T47D (cell line): Measurements from ENCODE around the gene NMNAT2.

Source experiments
- DNase-seq, 2 experiments: peaks; one replicate each; pipeline versions ENCODE4 v3.0.0 to v3.0.0-alpha.2; 2011 to 2012; ENCODE audit warnings: low read depth in 1 of 2, low spot score in 1 of 2
- JUND ChIP-seq: IDR thresholded peaks from 2 replicates; pipeline ENCODE4 v1.6.1; 2012; ENCODE audit warnings: low read depth
- in situ Hi-C: cut with HindIII; loops from 2 replicates; pipeline ENCODE4 v1.10.0; 2016; ENCODE audit warnings: low sequenced_read_pairs, low pct_unique_long_range_greater_than_20kb

The NMNAT2 gene

GRCh38 chr1:183313063-183313462, 105.1 kb downstream of the NMNAT2 start:
- no peak for TF ChIP-seq JUND
- DNase-seq: no peak
- in situ Hi-C loops: no loop called here

DNA sequence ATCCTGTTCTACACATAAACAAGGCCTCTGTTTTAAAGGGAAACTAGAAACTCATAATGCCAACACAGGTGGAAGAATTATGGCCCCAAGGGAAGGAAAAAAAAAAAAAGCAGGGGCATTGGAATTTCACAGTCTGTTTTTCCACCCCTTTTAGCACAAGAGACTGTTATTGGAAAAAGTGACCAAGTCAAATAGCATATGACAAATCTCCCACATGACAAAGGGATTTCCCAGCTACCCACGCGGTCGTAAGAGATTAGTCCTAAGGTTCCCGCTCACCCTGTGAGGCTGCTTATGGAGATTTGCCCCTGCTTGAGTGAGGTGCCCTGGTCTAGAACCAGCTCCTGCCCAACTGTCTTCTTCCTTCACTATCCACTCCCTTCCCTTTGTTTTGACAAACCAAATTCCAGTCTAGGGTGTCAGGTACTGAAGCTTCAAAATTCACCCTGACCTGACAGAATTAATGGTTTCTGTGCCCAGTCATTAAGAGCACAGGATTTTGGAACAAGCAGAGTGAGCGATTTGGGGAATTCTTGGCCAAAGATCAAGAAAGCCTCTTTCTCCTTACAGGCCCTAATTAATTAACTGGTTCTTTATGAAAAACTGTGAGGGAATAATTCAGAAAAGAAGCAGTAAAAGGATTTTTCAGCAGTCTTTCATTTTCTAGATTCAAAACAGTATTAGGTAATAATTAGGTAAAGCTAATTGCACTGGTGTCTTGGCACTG, 107.3 kb downstream of the NMNAT2 start:
- TF ChIP-seq JUND: no peak
- peak in 1 of 2 experiments; percentile 63 for DNase-seq
- in situ Hi-C loops: no loop called here

GRCh38 chr1:183308719-183309118, 109.5 kb downstream of the NMNAT2 start:
- in situ Hi-C loops: no loop called here
- TF ChIP-seq JUND: no peak
- no peak for DNase-seq

- peak in 1 of 2 experiments; percentile 66 for DNase-seq
- in situ Hi-C loops: no loop called here
Measured at GRCh38 chr1:183306317-183307042, 111.7 kb downstream of the NMNAT2 start.

DNA sequence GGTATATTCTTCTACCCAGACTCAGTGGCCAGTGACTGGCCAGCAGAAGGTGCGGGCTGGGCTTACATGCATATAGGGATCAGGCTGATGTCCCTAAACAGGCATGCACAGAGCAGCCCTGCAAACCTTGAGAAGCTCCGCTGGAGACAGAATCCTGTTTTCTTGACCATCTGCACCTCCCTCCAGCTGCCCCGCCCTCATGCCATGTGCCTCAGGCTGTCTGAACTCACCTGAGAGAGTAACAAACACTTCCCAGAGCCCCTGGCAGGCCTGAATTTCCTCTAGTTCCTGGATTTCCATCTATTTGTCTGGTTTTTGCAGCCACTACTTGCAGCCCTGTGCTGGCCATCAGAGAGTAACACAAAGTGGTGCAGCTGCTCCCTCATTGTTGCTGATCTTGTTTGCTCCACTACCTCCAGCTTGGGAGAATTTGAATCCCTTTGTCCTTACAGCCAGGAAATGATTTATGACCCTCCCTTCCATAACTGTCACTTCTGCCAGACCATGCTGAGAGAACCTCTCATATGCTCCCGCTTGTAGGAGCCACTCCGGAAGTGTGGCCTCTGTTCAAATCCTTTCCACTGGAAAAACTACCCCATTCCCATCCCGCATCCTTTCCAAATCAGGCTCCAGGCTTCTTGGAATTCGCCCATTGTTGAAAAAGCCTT, 113.6 kb downstream of the NMNAT2 start:
- no peak for TF ChIP-seq JUND
- peak in 1 of 2 experiments; percentile 48 for DNase-seq
- in situ Hi-C loops: no loop called here

More at GRCh38 chr1:183306317-183307042, 111.7 kb downstream of the NMNAT2 start:
- TF ChIP-seq JUND: no peak

- DNase-seq: no peak
- in situ Hi-C loops: no loop called here
- no peak for TF ChIP-seq JUND
Measured at GRCh38 chr1:183303901-183304300, 114.3 kb downstream of the NMNAT2 start.

GRCh38 chr1:183303323-183303645, 114.9 kb downstream of the NMNAT2 start:
- no peak for DNase-seq
- in situ Hi-C loops: no loop called here
- TF ChIP-seq JUND: no peak

DNA sequence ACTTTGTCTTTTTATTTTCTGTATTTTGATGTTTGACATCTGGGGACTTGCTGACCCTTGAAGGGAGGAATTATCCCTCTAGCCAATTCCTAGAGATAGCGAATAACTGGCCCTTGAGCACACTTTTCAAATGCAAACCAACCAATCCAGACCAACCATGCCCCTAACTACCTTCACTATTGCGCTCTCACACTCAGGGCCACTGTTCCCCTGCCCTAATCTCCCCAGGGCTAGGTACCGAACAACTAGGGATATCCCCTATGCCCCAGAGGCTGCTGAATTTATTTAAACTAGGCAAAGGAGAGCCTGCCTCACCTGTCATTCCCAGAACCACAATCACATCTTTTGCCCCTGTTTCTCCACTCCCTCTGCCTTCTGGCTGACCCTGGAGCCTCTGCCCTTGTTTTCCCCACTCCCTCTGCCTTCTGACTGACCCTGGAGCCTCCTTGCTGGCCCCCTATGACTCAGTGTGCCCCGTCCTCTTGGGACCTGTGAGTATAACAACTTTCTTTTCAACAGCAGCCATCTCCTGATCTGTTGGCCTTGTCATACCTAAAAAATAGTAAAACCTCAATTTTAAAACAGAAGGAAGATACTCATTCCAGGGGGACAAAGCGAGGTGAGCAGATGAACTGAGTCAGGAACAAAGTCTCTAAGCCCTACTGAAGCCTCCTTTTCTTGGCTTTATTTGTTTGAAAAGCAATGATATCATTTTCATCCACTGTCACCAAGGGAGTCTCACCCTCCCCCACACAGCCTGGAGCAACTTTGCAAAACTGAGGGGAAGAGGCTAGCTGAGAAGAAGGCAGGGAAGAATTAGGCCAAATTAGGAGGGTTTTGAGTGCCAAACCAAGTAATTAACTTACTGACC, 115.5 kb downstream of the NMNAT2 start:
- in situ Hi-C loops: no loop called here
- DNase-seq: peak in 1 of 2 experiments; percentile 43
- TF ChIP-seq JUND: no peak

GRCh38 chr1:183301239-183301638, 116.9 kb downstream of the NMNAT2 start:
- no peak for TF ChIP-seq JUND

DNA sequence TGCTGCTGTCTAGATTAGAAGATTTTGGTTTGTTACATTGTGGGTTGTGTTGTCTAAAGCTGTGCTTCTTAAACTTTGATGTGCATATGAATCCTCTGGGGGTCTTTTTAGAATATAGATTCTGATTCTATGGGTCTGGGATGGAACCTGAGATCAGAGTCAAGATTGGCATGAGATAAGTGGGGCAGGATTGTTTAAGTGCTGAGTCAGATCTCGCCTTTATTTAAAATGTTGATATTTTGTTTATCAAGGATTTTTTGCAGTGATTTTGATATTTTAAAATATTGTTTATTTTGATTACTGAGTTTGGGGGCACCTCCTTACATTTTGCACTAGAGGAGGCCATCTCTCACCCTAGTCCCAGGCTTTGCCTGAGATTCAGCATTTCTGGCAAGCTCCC, 117.4 kb downstream of the NMNAT2 start:
- TF ChIP-seq JUND: no peak
- no peak for DNase-seq
- in situ Hi-C loops: no loop called here

More at GRCh38 chr1:183301239-183301638, 116.9 kb downstream of the NMNAT2 start:
- DNase-seq: no peak
- in situ Hi-C loops: no loop called here

DNA sequence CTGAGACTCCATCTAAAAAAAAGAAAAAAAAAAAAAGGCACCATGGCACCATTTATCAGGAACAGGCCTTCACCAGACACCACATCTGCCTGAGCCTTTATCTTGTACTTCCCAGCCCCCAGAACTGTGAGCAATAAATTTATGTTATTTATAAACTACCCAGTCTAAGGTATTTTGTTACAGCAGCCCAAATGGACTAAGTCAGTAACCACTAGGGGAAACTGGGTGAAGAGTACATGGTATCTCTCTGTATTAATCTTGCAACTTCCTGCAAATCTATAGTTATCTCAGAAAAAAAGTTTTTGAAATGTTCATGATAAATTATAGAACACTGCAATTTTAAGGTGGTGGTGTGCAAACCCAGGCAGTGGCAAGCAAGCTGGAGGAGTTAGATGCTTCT, 117.8 kb downstream of the NMNAT2 start:
- no peak for DNase-seq
- TF ChIP-seq JUND: no peak
- in situ Hi-C loops: no loop called here

GRCh38 chr1:183296782-183297181, 121.4 kb downstream of the NMNAT2 start:
- TF ChIP-seq JUND: no peak
- in situ Hi-C loops: no loop called here

More at GRCh38 chr1:183296782-183297181, 121.4 kb downstream of the NMNAT2 start:
- no peak for DNase-seq
